Medulla oblongata (tissue), 1 donor: ENCODE measurements around the gene PTPRH.

Experiments used
- DNase-seq: peaks from one replicate; pipeline ENCODE4 v3.0.0-alpha.2; 2015; ENCODE audit errors: extremely low spot score

PTPRH gene

GRCh38 chr19:55208880-55209692 is at the start of gene PTPRH:
PTPRH (minus strand) TSS chr19:55209501; CDS start chr19:55209433, 68 bp downstream.
- no peak for DNase-seq

- DNase-seq = no peak
Measured at GRCh38 chr19:55258476-55258827, 49.2 kb upstream of the PTPRH start.

- peak; percentile 2 for DNase-seq
Measured at GRCh38 chr19:55257461-55258420, 48.4 kb upstream of the PTPRH start.

GRCh38 chr19:55256562-55257460 is 47.5 kb upstream of the PTPRH start:
- peak; percentile 2 for DNase-seq

GRCh38 chr19:55255618-55256423 is 46.5 kb upstream of the PTPRH start:
- DNase-seq = no peak

GRCh38 chr19:55254625-55254977 is 45.3 kb upstream of the PTPRH start:
- peak; percentile 3 for DNase-seq

GRCh38 chr19:55253842-55254624 is 44.7 kb upstream of the PTPRH start:
- DNase-seq = peak; percentile 37

- no peak for DNase-seq
Measured at GRCh38 chr19:55252760-55253663, 43.7 kb upstream of the PTPRH start.

- DNase-seq = no peak
Measured at GRCh38 chr19:55251341-55252081, 42.2 kb upstream of the PTPRH start.

- DNase-seq = no peak
Measured at GRCh38 chr19:55250262-55251036, 41.1 kb upstream of the PTPRH start.

- no peak for DNase-seq
Measured at GRCh38 chr19:55249841-55250240, 40.5 kb upstream of the PTPRH start.

- DNase-seq = no peak
Measured at GRCh38 chr19:55248704-55249103, 39.4 kb upstream of the PTPRH start.

- DNase-seq = no peak
Measured at GRCh38 chr19:55248166-55248675, 38.9 kb upstream of the PTPRH start.

- no peak for DNase-seq
Measured at GRCh38 chr19:55247621-55248099, 38.4 kb upstream of the PTPRH start.

- no peak for DNase-seq
Measured at GRCh38 chr19:55246462-55247451, 37.5 kb upstream of the PTPRH start.
